ENCODE data around the gene VTCN1.

The VTCN1 gene

GRCh38 chr1:117208580-117208979, 2.1 kb downstream of the VTCN1 start:
- no peak for DNase-seq (ENCODE audit: low spot score)

DNA sequence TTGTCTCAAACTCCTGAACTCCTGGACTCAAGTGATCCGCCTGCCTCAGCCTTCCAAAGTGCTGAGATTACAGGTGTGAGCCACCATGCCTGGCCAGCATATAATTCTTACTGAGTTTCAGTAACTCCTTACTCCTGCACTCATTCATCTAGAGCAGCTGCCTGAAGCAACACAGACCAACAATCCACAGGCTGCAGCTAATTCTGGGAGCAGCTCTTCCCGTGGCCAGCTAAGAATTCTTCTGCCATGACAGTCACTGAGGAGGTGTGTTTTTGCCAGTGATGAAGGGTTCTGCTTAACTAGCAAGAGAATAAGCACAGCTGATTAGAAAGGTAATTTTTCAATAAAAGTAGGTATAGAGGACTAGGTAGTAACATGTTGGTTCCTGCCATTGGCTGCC, 5.4 kb downstream of the VTCN1 start:
- DNase-seq (ENCODE audit: low spot score), result no peak

DNA sequence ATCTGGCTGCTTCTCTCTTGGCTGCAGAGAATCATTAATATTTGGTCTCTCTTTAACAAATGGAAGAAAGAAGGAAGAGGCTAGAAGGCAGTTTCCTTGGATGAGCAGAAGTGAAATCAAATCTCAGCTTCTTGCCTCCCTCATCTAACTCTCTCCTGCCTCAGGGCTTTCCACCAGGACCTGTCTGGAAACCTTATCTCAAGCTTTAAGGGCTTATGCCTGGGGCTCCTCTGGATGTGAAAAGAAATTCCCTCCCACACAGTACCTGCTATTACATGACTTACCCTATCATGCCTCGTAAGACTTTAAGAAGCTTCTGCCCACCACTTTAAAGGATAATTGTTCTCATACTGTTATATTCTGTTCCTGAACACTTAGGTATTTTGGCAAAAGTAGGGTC, 8.9 kb downstream of the VTCN1 start:
- no peak for DNase-seq (ENCODE audit: low spot score)

DNA sequence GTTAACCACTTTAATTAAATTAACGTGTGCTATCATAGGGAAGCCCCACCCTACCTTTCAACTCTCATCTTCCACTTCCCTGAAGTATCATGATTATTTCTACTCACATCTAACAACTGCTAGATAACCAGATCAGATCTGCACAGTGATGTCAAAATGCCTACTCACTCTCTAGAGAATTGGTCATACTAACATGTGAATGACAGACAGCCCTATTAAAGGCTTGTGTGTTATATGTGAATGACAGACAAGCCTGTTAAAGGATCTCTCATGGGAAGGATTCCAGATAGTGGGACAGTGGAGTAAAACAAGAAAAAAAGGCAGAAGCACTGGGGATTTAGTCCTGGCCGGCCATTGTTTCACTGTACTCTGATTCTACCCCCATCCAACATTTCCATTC, 12.6 kb downstream of the VTCN1 start:
- no peak for DNase-seq (ENCODE audit: low spot score)

- DNase-seq (ENCODE audit: low spot score), result no peak
These were observed 21.0 kb downstream of the VTCN1 start for GRCh38 chr1:117189726-117190125.

DNA sequence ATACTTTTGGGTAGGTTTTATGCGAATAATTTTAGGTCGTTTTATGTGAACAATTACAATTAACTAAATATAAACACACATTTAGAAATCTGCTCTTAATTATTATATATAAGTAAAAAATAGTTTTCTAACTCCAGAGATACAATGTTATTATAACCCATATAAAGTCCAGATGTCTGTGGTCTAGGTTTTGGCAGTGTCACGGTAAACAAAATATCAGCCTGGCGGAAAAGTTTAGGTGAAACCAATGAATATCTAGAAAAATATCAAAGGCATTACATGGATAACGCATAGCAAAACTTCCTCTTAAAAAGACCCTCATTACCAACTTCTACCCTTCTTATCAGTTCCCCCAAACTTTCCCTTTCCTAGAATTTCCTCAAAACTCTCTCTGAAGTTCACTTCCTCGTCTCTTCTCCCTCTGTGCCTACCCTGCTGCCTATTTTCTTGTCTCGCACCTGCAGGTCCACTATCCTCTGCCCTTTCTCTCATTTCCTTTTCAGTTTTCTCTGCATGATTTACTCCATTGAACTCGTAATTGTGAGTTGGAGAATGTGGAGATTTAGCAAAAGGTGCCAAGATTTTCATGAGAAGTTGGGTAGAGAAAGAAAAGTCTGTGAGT, 21.8 kb downstream of the VTCN1 start:
- no peak for DNase-seq (ENCODE audit: low spot score)

DNA sequence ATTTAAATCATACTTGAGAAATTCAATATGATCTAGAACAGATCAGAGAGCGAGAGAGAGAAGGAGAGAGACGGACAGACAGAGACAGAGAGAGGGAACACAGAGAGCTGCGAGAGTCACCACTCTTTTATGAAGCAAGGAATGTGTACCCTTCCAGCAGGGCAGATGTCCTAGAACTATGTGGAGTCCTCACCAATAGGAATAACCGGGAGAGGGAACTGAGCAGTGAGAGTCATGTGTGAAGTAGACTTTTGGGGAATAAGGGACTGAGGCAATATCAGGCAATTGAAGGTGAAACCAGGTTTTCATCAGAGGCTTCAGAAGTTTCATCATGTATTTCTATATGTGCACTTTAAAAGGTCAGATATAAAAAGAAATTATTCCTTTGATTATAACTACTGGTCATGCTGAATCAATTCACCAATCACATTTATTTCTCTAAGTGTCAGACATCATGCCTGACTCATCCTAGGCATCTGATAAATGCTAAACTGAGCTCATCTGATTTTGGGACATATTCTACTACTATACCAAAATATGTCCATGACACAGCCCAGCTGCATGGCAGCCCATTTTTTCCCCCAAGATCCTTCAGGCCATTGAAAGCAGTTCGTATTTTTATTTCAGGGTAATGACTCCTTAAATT, 22.4 kb downstream of the VTCN1 start:
- DNase-seq (ENCODE audit: low spot score), result no peak

- DNase-seq (ENCODE audit: low spot score), result no peak
These were observed 27.6 kb downstream of the VTCN1 start for GRCh38 chr1:117183112-117183511.

GRCh38 chr1:117182319-117182718, 28.4 kb downstream of the VTCN1 start:
- no peak for DNase-seq (ENCODE audit: low spot score)

- no peak for DNase-seq (ENCODE audit: low spot score)
These were observed 29.1 kb downstream of the VTCN1 start for GRCh38 chr1:117181630-117182041.

DNA sequence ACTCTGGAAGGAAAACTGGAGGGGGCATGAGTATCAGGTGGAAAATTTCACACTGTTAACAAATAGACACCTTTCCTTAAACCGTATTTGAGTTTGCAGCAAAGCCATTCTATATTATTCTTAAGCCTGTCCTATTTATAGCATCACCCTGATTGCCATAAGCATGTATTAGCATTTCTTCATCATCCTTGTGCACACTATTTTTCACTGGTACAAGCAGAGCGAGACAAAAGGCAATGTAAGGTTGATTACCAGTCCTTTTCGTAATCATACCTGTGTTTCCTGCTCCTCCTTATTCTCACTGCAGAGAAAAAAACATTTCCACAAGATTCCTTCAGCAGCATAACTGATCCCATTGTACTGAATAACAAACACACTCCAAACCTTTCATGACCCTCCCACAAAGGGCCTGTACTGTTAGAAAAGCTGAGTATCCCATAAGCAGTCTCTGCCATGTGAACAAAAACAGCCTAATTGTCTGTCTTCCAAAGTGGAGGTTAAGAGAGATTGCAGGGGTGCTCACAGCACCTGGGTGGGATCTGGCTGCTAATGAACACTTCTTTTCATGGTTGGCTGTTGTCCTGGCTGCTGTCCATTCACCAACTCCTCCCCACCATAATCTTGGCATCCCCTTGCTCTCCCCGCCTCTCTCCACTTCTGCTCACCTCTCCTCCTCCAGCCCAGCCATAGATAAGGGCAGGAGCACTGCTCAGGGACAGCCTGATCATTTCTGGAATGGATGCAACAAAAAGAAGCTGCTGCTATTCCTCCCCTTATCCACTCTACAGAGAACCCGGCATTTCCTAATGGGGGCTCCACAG, 30.4 kb downstream of the VTCN1 start:
- DNase-seq (ENCODE audit: low spot score), result no peak

DNA sequence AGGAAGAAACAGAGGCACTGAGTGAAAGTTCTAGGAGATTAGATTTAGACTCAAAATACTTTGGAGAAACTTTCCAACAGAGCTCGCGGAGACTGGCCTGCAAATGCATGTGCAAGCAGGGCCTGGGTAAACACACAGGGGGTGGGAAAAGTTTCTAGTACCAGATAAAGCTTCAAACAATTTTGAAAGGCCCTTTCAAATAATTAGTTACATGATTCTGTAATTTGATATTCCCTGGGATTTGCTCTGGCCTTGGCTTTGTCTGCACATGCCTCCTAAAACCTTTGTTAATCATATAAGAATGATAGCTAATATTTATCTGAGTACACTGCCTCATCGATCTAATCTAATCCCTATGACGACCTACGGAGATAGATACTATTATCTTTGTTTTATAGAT, 31.3 kb downstream of the VTCN1 start:
- no peak for DNase-seq (ENCODE audit: low spot score)

- DNase-seq (ENCODE audit: low spot score), result no peak
These were observed 32.0 kb downstream of the VTCN1 start for GRCh38 chr1:117178756-117179155.

GRCh38 chr1:117177376-117177775, 33.4 kb downstream of the VTCN1 start:
- DNase-seq (ENCODE audit: low spot score), result no peak

GRCh38 chr1:117176579-117176978, 34.1 kb downstream of the VTCN1 start:
- DNase-seq (ENCODE audit: low spot score), result no peak

GRCh38 chr1:117174851-117175250, 35.9 kb downstream of the VTCN1 start:
- no peak for DNase-seq (ENCODE audit: low spot score)

DNA sequence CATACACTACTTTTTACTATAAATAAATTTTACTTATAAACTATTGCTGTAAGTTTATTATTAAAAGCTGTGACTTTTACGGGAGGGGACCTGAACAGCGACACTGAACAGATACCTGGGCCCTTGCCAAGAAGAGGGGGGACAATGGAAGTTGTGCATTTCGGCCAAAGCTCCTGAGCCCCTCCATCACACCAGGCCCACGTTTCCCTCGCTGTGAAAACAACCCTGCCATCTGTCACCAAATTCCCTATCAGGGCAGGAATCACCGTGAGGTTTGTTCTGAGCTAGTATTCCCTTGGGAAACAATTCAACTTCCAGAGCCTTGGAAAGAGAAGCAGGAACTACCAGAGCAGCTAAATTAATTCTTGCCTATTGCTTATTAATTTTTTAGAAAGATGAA, 37.0 kb downstream of the VTCN1 start:
- DNase-seq (ENCODE audit: low spot score), result no peak

DNA sequence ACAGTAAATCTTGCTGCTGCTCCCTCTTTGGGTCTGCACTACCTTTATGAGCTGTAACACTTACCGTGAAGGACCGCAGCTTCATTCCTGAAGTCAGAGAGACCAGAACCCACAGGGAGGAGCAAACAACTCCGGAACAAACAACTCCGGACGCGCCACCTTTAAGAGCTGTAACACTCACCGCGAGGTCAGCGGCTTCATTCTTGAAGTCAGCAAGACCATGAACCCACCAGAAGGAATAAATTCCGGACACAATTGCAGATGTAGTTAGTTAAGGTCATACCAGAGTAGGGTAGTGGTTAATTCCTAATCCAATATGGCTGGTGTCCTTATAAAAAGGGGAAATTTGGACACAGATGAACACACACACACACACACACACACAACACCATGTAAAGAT, 37.7 kb downstream of the VTCN1 start:
- no peak for DNase-seq (ENCODE audit: low spot score)

DNA sequence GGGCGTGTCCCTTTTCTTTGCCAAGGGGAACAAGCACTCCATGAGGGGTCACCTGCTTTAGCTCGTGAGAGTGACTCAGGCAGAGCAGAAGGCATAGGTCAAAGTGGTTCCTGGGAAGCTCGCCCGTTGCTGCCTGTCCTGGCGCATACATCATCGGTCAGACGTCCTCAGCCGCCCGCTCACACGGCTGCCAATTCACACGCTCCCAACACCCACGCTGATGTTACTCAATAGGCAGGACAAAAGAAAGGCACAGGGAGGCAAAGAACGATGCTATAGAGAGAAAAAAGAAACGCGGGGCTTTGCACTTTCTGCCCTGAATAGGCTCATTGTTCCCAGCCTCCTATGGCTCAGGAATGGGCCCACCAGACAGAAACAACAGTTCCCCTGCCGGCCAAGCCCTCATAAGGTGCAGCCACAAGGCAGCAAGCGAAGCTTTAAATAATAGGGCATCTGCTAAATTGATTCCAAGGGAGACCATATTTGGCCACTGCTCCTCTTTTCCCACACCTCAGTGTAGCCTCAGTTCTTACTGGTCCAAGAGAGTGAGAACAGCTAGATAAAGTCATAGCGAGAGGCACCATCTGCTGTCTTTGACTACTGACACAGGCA, 38.7 kb downstream of the VTCN1 start:
- no peak for DNase-seq (ENCODE audit: low spot score)

DNA sequence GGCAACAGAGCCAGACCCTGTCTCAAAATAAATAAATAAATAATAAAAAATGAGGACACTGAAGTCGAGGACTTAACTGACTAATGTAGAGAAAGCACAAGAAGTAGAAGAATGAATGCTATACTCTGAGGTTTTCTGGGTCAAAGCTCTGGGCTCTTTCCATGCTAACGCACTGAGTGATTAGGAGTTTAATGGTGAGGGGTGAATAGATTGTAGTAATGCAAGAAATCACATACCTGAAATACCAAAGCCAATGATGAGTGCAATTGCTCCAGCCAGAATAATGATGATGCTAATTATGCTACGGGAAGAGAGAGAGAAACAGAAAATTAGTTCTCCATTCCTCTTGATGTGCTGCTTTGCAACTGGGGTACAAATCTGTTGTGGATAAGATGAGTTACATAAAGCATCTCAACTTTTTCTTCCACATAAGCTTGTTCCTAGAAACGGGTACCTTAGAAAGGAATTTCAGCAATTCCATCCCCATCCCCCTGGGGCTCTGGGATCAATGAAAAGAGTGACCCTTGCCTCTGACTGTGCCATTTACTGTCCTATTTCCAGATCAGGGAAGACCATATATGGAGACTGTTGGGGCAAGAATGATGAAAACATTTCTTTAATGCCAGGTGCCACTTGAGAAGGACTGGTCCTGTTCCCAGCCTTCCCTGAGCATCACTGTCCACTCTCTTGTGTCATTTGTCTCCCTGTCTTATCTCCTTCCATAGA, 40.7 kb downstream of the VTCN1 start:
- DNase-seq (ENCODE audit: low spot score), result no peak

GRCh38 chr1:117167402-117167801, 43.3 kb downstream of the VTCN1 start:
- no peak for DNase-seq (ENCODE audit: low spot score)

GRCh38 chr1:117166076-117166475, 44.7 kb downstream of the VTCN1 start:
- DNase-seq (ENCODE audit: low spot score), result no peak

Data from hematopoietic multipotent progenitor cell treated with erythropoietin and hydrocortisone succinate and interleukin-3 and kit ligand, for 17 days (in vitro differentiated cells).